Activated T-cell treated with anti-CD3 and anti-CD28 coated beads for 24 hours (primary cell): ENCODE results near the gene CLPTM1L.
"Not testable (repeated sequence)": the region's sequence is repeated elsewhere in the genome, so short reads cannot be mapped to it uniquely, and the experiment has no call there.

Experiments used
- DNase-seq: peaks from one replicate; pipeline ENCODE4 v3.0.0-alpha.2; 2020; ENCODE audit warnings: low read depth

The CLPTM1L gene

GRCh38 chr5:1380910-1381309, 36.0 kb upstream of the CLPTM1L start:
- no peak for DNase-seq

- peak; percentile 27 for DNase-seq
Measured at GRCh38 chr5:1380011-1380817, 35.3 kb upstream of the CLPTM1L start.

- no peak for DNase-seq
Measured at GRCh38 chr5:1378866-1379659, 34.2 kb upstream of the CLPTM1L start.

- DNase-seq = no peak
Measured at GRCh38 chr5:1378096-1378495, 33.2 kb upstream of the CLPTM1L start.

GRCh38 chr5:1376981-1377380, 32.1 kb upstream of the CLPTM1L start:
- no peak for DNase-seq

GRCh38 chr5:1375871-1376810, 31.2 kb upstream of the CLPTM1L start:
- no peak for DNase-seq

GRCh38 chr5:1374679-1375055, 29.8 kb upstream of the CLPTM1L start:
- DNase-seq = no peak

- DNase-seq = no peak
Measured at GRCh38 chr5:1374030-1374678, 29.3 kb upstream of the CLPTM1L start.

GRCh38 chr5:1371972-1372342, 27.1 kb upstream of the CLPTM1L start:
- not testable (repeated sequence) for DNase-seq

- DNase-seq = no peak
Measured at GRCh38 chr5:1371218-1371971, 26.5 kb upstream of the CLPTM1L start.

- DNase-seq = no peak
Measured at GRCh38 chr5:1370006-1370405, 25.1 kb upstream of the CLPTM1L start.

GRCh38 chr5:1368756-1369155, 23.9 kb upstream of the CLPTM1L start:
- DNase-seq = no peak

- no peak for DNase-seq
Measured at GRCh38 chr5:1368236-1368635, 23.3 kb upstream of the CLPTM1L start.

GRCh38 chr5:1367149-1367548, 22.2 kb upstream of the CLPTM1L start:
- DNase-seq = no peak

- no peak for DNase-seq
Measured at GRCh38 chr5:1366514-1366913, 21.6 kb upstream of the CLPTM1L start.

GRCh38 chr5:1364211-1364610, 19.3 kb upstream of the CLPTM1L start:
- no peak for DNase-seq

GRCh38 chr5:1363581-1363980, 18.7 kb upstream of the CLPTM1L start:
- DNase-seq = no peak

GRCh38 chr5:1363160-1363559, 18.3 kb upstream of the CLPTM1L start:
- DNase-seq = no peak

GRCh38 chr5:1362242-1363015, 17.5 kb upstream of the CLPTM1L start:
- DNase-seq = no peak

- no peak for DNase-seq
Measured at GRCh38 chr5:1360861-1361260, 16.0 kb upstream of the CLPTM1L start.
